K562 (cell line): ENCODE measurements around the gene TBX1. TPM values are rescaled to one million over a fixed set of nuclear protein-coding genes. Genes with fewer than 3 reads are reported as not detected.

Experiments
- CGGBP1 ChIP-seq: fragments of 250-450 bp; sonication (Bioruptor Pico); IDR thresholded peaks from 2 replicates; pipeline ENCODE4 v1.9.0; 2021; ENCODE audit warnings: mild to moderate bottlenecking
- KAT2B ChIP-seq: IDR thresholded peaks from one replicate; pipeline ENCODE4 v1.6.1; 2012; ENCODE audit warnings: low read depth, mild to moderate bottlenecking, control low read depth, inconsistent platforms, low read length, moderate library complexity
- NFXL1 ChIP-seq: fragments of 450-650 bp; formaldehyde crosslinking; IDR thresholded peaks from 2 replicates; pipeline ENCODE4 v1.4.0; 2021; ENCODE audit warnings: mild to moderate bottlenecking
- PHF20 ChIP-seq: fragments of 450-650 bp; IDR thresholded peaks from 2 replicates; pipeline ENCODE4 v1.6.1; 2018; ENCODE audit not compliant: partially characterized antibody
- POLR2H ChIP-seq: IDR thresholded peaks from 2 replicates; pipeline ENCODE4 v1.6.1; 2016; ENCODE audit warnings: missing genetic modification characterization, low read depth, mild to moderate bottlenecking, control low read depth, missing compliant biosample characterization, moderate library complexity
- PYGO2 ChIP-seq: fragments of 450-650 bp; IDR thresholded peaks from 2 replicates; pipeline ENCODE4 v1.6.1; 2016; ENCODE audit warnings: mild to moderate bottlenecking, missing genetic modification characterization, moderate library complexity, missing compliant biosample characterization
- RBM39 ChIP-seq: fragments of 200-400 bp; formaldehyde crosslinking; optimal IDR thresholded peaks from 2 replicates; pipeline ENCODE3; 2018; ENCODE audit warnings: low read depth, low read length
- RREB1 ChIP-seq: fragments of 250-450 bp; sonication (Bioruptor Pico); IDR thresholded peaks from 2 replicates; pipeline ENCODE4 v1.4.0; 2020
- TAF1 ChIP-seq: IDR thresholded peaks from 2 replicates; pipeline ENCODE4 v1.6.1; 2011; ENCODE audit warnings: mild to moderate bottlenecking, low read length, moderate library complexity; ENCODE audit not compliant: insufficient read depth, control insufficient read depth, severe bottlenecking; ENCODE audit errors: extremely low read depth
- ZBTB9 ChIP-seq: fragments of 450-650 bp; formaldehyde crosslinking; IDR thresholded peaks from 2 replicates; pipeline ENCODE4 v1.4.0; 2020; ENCODE audit warnings: mild to moderate bottlenecking, moderate library complexity
- polyA plus RNA-seq, 8 experiments: library from polyadenylated mRNA; depleted of rRNA in 4 of 8; stranded (reverse) in 5 of 8; unstranded in 3 of 8; fragments of >200 nt; fragmentation: Nextera tagmentation in 2 of 8; fragmentation: Illumina TruSeq in 1 of 8; extraction: Ambion mirVana in 2 of 8; extraction: Trizol in 1 of 8; gene quantifications; 2 replicates each; pipeline versions ENCODE4 v1.2.1 to v1.2.3, GENCODE V29; 2011 to 2014; ENCODE audit warnings: inconsistent platforms in 1 of 8, missing spikeins in 1 of 8
- total RNA-seq, 7 experiments: library from RNA; depleted of rRNA in 6 of 7; stranded (reverse); fragments of >200 nt in 6 of 7; fragmentation: Illumina TruSeq in 2 of 7; extraction: Trizol in 2 of 7; gene quantifications; 2 replicates each; pipeline versions ENCODE4 v1.2.1 to v1.2.3, GENCODE V29; 2011 to 2021; ENCODE audit warnings: low replicate concordance in 1 of 7
- TF ChIP-seq, protein P1 (sequence below): fragments of 250-450 bp; sonication (Bioruptor Pico); IDR thresholded peaks from 2 replicates; pipeline ENCODE4 v1.8.0; 2022; ENCODE audit warnings: moderate library complexity, mild to moderate bottlenecking, inconsistent platforms
- TF ChIP-seq, protein P2 (sequence below): fragments of 450-650 bp; formaldehyde crosslinking; IDR thresholded peaks from 2 replicates; pipeline ENCODE4 v1.4.0; 2022; ENCODE audit warnings: missing genetic modification characterization
- TF ChIP-seq, protein P3 (sequence below): fragments of 250-450 bp; sonication (Bioruptor Pico); IDR thresholded peaks from 2 replicates; pipeline ENCODE4 v1.5.1; 2021; ENCODE audit warnings: mild to moderate bottlenecking
- TF ChIP-seq, protein P4 (sequence below), 2 experiments: fragments of 250-450 bp in 1 of 2; fragments of 450-650 bp in 1 of 2; sonication (Bioruptor Pico) in 1 of 2; IDR thresholded peaks; 2 replicates each; pipeline versions ENCODE4 v1.6.1 to v1.8.0; 2016 to 2021; ENCODE audit warnings: mild to moderate bottlenecking in 2 of 2, moderate library complexity in 2 of 2, missing compliant biosample characterization in 1 of 2, missing genetic modification characterization in 1 of 2

The TBX1 gene
- total and polyA plus RNA-seq, 9 of the 15 experiments (the other 6 are each of a cell fraction or from before 2014, with no cell fraction given), result 0.07 to 35.0 (median 3.9) TPM

- TF ChIP-seq ZBTB9 (CRISPR knock-in tag) (peak; percentile 93), PHF20 (peak; percentile 84), KAT2B (no peak), RREB1 (CRISPR knock-in tag) (peak; percentile 97), CGGBP1 (CRISPR knock-in tag) (0 out of 2 replicates have a peak, but pooled peaks have one; percentile 5), PYGO2 (tag) (no peak), POLR2H (tag) (no peak), RBM39 (no peak), NFXL1 (CRISPR knock-in tag) (no peak), TAF1 (peak; percentile 23)
- TF ChIP-seq, protein P1, sequence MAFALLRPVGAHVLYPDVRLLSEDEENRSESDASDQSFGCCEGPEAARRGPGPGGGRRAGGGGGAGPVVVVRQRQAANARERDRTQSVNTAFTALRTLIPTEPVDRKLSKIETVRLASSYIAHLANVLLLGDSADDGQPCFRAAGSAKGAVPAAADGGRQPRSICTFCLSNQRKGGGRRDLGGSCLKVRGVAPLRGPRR (CRISPR knock-in tag), result no peak
- TF ChIP-seq, protein P2, sequence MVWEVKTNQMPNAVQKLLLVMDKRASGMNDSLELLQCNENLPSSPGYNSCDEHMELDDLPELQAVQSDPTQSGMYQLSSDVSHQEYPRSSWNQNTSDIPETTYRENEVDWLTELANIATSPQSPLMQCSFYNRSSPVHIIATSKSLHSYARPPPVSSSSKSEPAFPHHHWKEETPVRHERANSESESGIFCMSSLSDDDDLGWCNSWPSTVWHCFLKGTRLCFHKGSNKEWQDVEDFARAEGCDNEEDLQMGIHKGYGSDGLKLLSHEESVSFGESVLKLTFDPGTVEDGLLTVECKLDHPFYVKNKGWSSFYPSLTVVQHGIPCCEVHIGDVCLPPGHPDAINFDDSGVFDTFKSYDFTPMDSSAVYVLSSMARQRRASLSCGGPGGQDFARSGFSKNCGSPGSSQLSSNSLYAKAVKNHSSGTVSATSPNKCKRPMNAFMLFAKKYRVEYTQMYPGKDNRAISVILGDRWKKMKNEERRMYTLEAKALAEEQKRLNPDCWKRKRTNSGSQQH, result peak; percentile 93
- TF ChIP-seq, protein P3, sequence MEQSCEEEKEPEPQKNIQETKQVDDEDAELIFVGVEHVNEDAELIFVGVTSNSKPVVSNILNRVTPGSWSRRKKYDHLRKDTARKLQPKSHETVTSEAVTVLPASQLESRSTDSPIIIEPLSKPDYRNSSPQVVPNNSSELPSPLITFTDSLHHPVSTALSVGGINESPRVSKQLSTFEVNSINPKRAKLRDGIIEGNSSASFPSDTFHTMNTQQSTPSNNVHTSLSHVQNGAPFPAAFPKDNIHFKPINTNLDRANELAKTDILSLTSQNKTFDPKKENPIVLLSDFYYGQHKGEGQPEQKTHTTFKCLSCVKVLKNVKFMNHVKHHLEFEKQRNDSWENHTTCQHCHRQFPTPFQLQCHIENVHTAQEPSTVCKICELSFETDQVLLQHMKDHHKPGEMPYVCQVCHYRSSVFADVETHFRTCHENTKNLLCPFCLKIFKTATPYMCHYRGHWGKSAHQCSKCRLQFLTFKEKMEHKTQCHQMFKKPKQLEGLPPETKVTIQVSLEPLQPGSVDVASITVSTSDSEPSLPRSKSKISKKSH, result peak; percentile 76; the same call in 1 of the 2 replicates
- TF ChIP-seq, protein P4, sequence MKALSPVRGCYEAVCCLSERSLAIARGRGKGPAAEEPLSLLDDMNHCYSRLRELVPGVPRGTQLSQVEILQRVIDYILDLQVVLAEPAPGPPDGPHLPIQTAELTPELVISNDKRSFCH (CRISPR knock-in tag; IDR thresholded peaks at IDR 0.05), result no peak
- TF ChIP-seq, protein P4 (tag; IDR thresholded peaks at IDR 0.05), result peak; percentile 96
Observed at GRCh38 chr22:19730655-19731360, 29.8 kb upstream of the TBX1 start (continued).
